MM.1S (cell line): ENCODE data around the gene RRN3.
"Not testable (repeated sequence)": the region's sequence is repeated elsewhere in the genome, so short reads cannot be mapped to it uniquely, and the experiment has no call there.

Experiments
- CTCF ChIP-seq: fragments of 300-600 bp; sonication (generic); IDR thresholded peaks from 2 replicates; pipeline ENCODE4 v1.5.1; 2016; ENCODE audit warnings: antibody characterized with exemption, low read length, mixed read lengths
- EZH2phosphoT487 ChIP-seq: fragments of 300-600 bp; sonication (generic); IDR thresholded peaks from 2 replicates; pipeline ENCODE4 v1.6.1; 2018; ENCODE audit warnings: antibody characterized with exemption, low read length

GRCh38 chr16:15028801-15029698, 65.0 kb downstream of the RRN3 start:
- TF ChIP-seq CTCF, EZH2phosphoT487: not testable (repeated sequence)
